Cerebellar nuclear complex (tissue), 1 donor: Measurements from ENCODE around the gene CTLA4.

Experiments
- DNase-seq, 2 experiments: peaks; one replicate each; lab custom pipeline; 2025; lab: John Stamatoyannopoulos, UW

The CTLA4 gene

GRCh38 chr2:203891474-203891873, 23.9 kb downstream of the CTLA4 start:
- DNase-seq, result no peak

GRCh38 chr2:203892207-203892606, 24.6 kb downstream of the CTLA4 start:
- DNase-seq, result no peak

- DNase-seq, result no peak
Measured at GRCh38 chr2:203893401-203893800, 25.8 kb downstream of the CTLA4 start.

GRCh38 chr2:203893840-203894239, 26.3 kb downstream of the CTLA4 start:
- DNase-seq, result no peak

- no peak for DNase-seq
Measured at GRCh38 chr2:203894262-203894661, 26.7 kb downstream of the CTLA4 start.

- DNase-seq, result no peak
Measured at GRCh38 chr2:203897544-203897943, 30.0 kb downstream of the CTLA4 start.

- no peak for DNase-seq
Measured at GRCh38 chr2:203898657-203899056, 31.1 kb downstream of the CTLA4 start.

- no peak for DNase-seq
Measured at GRCh38 chr2:203900253-203900652, 32.7 kb downstream of the CTLA4 start.

- DNase-seq, result no peak
Measured at GRCh38 chr2:203904022-203904421, 36.5 kb downstream of the CTLA4 start.

GRCh38 chr2:203905656-203906055, 38.1 kb downstream of the CTLA4 start:
- no peak for DNase-seq

GRCh38 chr2:203908066-203908796, 40.7 kb downstream of the CTLA4 start:
- DNase-seq, result no peak

- DNase-seq, result no peak
Measured at GRCh38 chr2:203908797-203909185, 41.2 kb downstream of the CTLA4 start.

GRCh38 chr2:203909261-203909967, 41.8 kb downstream of the CTLA4 start:
- no peak for DNase-seq

- no peak for DNase-seq
Measured at GRCh38 chr2:203909974-203910373, 42.4 kb downstream of the CTLA4 start.

- DNase-seq, result no peak
Measured at GRCh38 chr2:203913947-203914346, 46.4 kb downstream of the CTLA4 start.

GRCh38 chr2:203914546-203915182, 47.1 kb downstream of the CTLA4 start:
- DNase-seq, result no peak

- DNase-seq, result no peak
Measured at GRCh38 chr2:203915256-203915655, 47.7 kb downstream of the CTLA4 start.

- DNase-seq, result no peak
Measured at GRCh38 chr2:203916756-203917155, 49.2 kb downstream of the CTLA4 start.

- no peak for DNase-seq
Measured at GRCh38 chr2:203918264-203918663, 50.7 kb downstream of the CTLA4 start.

GRCh38 chr2:203918839-203919238, 51.3 kb downstream of the CTLA4 start:
- no peak for DNase-seq
